ENCODE measurements around the gene APRT.

Gene APRT

DNA sequence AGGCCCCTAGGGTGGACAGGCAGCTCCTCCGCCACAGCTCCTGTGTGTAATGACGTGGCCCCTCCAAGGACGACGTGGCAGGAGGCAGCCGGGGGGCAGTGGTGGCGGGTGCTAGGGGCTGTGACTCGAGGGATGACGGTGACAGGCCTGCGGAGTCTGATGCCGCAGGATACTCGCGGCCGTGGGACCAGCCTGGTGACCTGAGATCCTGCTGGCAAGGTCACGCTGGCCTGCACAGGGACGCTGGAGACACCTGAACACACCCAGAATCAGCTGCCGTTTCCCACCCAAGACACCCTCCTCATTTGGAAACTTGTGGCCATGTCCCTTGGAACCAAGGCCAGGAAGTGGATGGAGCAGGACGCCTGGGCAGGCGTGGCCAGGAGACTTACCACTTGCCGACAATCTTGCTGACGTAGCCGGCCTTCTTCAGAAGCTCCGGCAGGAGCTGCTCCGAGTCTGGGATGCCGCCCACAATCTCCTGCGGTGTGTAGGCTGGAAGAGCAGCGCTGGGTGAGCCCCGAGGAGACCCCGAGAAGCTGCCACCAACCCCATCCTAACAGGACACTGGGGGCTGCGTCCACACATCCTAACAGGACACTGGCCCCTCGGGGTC is 29.0 kb upstream of the APRT start:
- H3K27me3 ChIP-seq (ENCODE audit: control insufficient read depth, insufficient read depth, low read length) = no peaks in the 10 kb centered on the region
- no peak overlapping the region for H3K9ac ChIP-seq (ENCODE audit: low read depth, low read length)
- H3K27ac ChIP-seq (ENCODE audit: low read depth, low read length) = no peak overlapping the region
- peaks cover 21% of the 10 kb centered on the region for H3K36me3 ChIP-seq (ENCODE audit: control insufficient read depth, insufficient read depth, low read length)
- no peaks in the 10 kb centered on the region for H3K9me3 ChIP-seq (ENCODE audit: control insufficient read depth, insufficient read depth, low read length)
- no peaks in the 10 kb centered on the region for H3K4me1 ChIP-seq (ENCODE audit: control insufficient read depth, insufficient read depth, low read length)
- H3K4me3 ChIP-seq (ENCODE audit: low read depth, low read length) = no peak overlapping the region

DNA sequence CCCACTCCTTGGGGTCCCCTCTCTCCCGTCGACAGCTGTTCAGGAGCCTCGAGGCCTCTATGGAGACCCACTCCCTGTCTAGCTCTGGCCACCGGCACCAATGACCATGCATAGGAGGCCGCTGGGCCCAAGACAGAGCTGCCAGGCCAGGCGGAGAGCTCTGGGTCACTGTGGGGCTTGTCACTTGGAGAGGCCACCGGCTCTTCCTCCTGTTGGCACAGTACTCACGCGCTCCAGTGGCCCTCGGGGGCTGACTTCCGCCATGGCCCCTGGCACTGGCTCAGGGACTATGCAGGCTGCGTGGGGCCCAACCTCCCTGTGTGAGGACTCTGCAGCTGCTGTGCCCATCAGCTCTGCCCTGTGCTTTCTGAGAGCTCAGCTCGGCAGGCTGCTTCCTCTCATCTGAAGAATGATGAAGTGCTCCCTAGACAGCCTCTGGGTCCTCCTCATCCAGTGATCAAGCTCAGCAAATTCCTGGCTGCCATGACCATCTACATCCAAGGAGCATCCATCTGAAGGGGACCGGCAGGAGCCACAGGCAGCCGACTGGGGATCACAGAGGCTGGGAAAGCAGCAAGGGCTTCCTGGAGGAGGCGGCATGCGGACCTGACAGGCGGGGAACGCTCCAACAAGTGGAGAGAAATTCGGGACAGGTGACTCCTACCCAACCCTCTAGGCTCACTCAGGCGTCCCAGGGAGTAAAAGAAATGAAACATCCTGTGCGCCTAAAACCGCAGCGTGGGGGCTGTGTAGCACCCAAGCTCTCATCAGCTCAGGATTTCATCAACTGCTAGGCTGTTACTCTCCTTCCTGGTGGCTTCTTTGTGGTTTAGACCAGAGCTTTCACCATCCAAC is 28.2 kb upstream of the APRT start:
- H3K27ac ChIP-seq (ENCODE audit: low read depth, low read length) = no peak overlapping the region
- H3K9me3 ChIP-seq (ENCODE audit: control insufficient read depth, insufficient read depth, low read length) = no peaks in the 10 kb centered on the region
- H3K4me1 ChIP-seq (ENCODE audit: control insufficient read depth, insufficient read depth, low read length) = no peaks in the 10 kb centered on the region
- no peaks in the 10 kb centered on the region for H3K27me3 ChIP-seq (ENCODE audit: control insufficient read depth, insufficient read depth, low read length)
- H3K36me3 ChIP-seq (ENCODE audit: control insufficient read depth, insufficient read depth, low read length) = peaks cover 24% of the 10 kb centered on the region
- H3K4me3 ChIP-seq (ENCODE audit: low read depth, low read length) = no peak overlapping the region
- H3K9ac ChIP-seq (ENCODE audit: low read depth, low read length) = no peak overlapping the region

DNA sequence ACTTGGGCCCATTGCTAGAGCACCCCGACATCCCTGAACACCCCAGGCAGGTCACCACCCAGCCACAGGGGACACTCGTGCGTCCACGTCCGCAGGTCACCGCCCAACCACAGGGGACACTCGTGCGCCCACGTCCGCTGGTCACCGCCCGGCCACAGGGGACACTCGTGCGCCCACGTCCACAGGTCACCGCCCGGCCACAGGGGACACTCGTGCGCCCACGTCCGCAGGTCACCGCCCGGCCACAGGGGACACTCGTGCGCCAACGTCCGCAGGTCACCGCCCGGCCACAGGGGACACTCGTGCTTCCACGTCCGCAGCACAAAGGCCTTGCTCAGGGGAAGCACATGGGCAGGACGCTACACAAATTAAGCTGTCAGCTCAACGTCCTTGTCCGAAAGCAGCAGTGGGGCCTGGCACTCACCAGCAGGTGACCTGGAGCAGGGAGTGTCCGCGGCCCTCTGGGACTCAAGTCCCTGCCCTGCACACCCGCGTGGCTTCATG is 27.4 kb upstream of the APRT start:
- Histone ChIP-seq H3K4me3 (ENCODE audit: low read depth, low read length) (no peak overlapping the region), H3K27me3 (ENCODE audit: control insufficient read depth, insufficient read depth, low read length) (no peaks in the 10 kb centered on the region), H3K9ac (ENCODE audit: low read depth, low read length) (no peak overlapping the region), H3K4me1 (ENCODE audit: control insufficient read depth, insufficient read depth, low read length) (no peaks in the 10 kb centered on the region), H3K9me3 (ENCODE audit: control insufficient read depth, insufficient read depth, low read length) (no peaks in the 10 kb centered on the region), H3K27ac (ENCODE audit: low read depth, low read length) (no peak overlapping the region), H3K36me3 (ENCODE audit: control insufficient read depth, insufficient read depth, low read length) (peaks cover 27% of the 10 kb centered on the region)

DNA sequence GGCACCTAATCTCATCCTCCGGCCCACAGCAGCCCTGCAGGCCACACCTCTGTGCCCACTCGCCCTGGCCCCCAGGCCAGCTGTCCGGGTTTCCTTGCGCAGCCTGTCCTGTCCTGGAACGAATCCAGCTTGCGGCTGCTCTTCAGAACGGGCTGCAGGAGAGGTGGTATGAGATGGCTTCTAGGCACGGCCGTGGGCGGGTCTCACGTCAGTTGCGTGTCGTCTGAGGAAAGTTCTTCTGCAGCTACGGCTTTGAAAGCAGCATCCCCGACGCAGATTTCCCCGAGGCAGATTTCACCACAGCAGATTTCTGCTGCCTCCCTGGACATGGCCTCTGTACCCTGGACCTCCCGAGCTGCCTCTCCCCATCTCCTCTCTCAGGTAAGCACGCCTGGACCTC is 26.8 kb upstream of the APRT start:
- Histone ChIP-seq H3K9ac (ENCODE audit: low read depth, low read length) (no peak overlapping the region), H3K36me3 (ENCODE audit: control insufficient read depth, insufficient read depth, low read length) (peaks cover 27% of the 10 kb centered on the region), H3K27me3 (ENCODE audit: control insufficient read depth, insufficient read depth, low read length) (no peaks in the 10 kb centered on the region), H3K4me3 (ENCODE audit: low read depth, low read length) (no peak overlapping the region), H3K27ac (ENCODE audit: low read depth, low read length) (no peak overlapping the region), H3K4me1 (ENCODE audit: control insufficient read depth, insufficient read depth, low read length) (no peaks in the 10 kb centered on the region), H3K9me3 (ENCODE audit: control insufficient read depth, insufficient read depth, low read length) (no peaks in the 10 kb centered on the region)

DNA sequence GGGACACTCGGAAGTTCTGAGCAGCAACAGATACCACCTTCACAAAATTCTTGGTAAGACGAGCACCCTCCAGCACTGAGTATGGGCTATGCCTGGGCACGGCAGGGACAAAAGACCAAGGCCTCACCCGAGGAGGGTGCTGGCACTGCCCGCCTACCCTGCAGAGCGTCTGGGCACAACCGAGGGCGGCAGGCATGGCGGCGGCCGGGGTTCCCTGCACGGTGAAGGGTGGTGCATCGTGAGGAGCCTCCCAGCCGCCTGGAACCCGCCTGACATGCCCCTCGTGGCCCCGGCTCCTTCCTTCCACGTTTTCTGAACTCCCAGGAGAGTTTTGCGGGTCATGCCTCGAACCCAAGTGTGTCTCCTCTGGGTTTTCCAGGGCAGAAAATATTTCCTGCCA is 26.1 kb upstream of the APRT start:
- no peak overlapping the region for H3K4me3 ChIP-seq (ENCODE audit: low read depth, low read length)
- no peak overlapping the region for H3K27ac ChIP-seq (ENCODE audit: low read depth, low read length)
- H3K9ac ChIP-seq (ENCODE audit: low read depth, low read length) = no peak overlapping the region
- no peaks in the 10 kb centered on the region for H3K27me3 ChIP-seq (ENCODE audit: control insufficient read depth, insufficient read depth, low read length)
- no peaks in the 10 kb centered on the region for H3K9me3 ChIP-seq (ENCODE audit: control insufficient read depth, insufficient read depth, low read length)
- H3K36me3 ChIP-seq (ENCODE audit: control insufficient read depth, insufficient read depth, low read length) = peaks cover 27% of the 10 kb centered on the region
- H3K4me1 ChIP-seq (ENCODE audit: control insufficient read depth, insufficient read depth, low read length) = no peaks in the 10 kb centered on the region

DNA sequence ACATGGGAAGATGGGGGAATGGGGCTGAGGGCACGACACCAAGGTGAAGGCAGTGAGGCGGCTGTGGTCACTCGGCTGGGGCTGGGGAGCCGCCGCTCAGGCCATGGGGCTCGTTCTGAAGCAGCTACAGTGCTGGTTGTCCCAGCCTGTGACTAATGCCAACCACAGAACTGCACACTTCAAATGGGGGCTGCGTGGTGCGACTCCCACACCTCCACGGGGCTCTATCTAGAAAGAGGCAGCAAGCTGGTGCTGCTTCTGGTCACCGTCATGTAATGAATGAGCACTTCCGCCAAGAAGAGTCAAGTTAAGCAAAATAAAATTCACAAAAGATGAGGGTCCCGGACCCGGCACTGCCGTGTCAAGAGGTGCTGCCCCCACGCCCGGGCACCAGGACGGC is 25.1 kb upstream of the APRT start:
- Histone ChIP-seq H3K36me3 (ENCODE audit: control insufficient read depth, insufficient read depth, low read length) (peaks cover 27% of the 10 kb centered on the region), H3K4me3 (ENCODE audit: low read depth, low read length) (no peak overlapping the region), H3K9ac (ENCODE audit: low read depth, low read length) (no peak overlapping the region), H3K4me1 (ENCODE audit: control insufficient read depth, insufficient read depth, low read length) (no peaks in the 10 kb centered on the region), H3K9me3 (ENCODE audit: control insufficient read depth, insufficient read depth, low read length) (no peaks in the 10 kb centered on the region), H3K27ac (ENCODE audit: low read depth, low read length) (no peak overlapping the region), H3K27me3 (ENCODE audit: control insufficient read depth, insufficient read depth, low read length) (no peaks in the 10 kb centered on the region)

DNA sequence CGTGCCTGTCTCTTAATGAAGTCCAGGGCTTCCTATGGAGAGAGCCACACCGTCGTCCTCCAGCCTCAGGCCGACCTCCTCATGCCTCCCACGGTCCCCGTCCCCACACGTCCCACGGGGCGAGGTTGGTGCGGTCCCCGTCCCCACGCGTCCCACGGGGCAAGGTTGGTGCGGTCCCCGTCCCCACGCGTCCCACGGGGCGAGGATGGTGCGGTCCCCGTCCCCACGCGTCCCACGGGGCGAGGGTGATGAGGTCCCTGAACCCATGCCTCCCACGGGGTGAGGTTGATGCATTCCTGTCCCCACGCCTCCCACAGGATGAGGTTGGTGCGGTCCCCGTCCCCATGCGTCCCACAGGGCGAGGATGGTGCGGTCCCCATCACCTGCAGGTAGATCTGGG is 24.1 kb upstream of the APRT start:
- H3K9ac ChIP-seq (ENCODE audit: low read depth, low read length) = no peak overlapping the region
- H3K9me3 ChIP-seq (ENCODE audit: control insufficient read depth, insufficient read depth, low read length) = no peaks in the 10 kb centered on the region
- no peaks in the 10 kb centered on the region for H3K27me3 ChIP-seq (ENCODE audit: control insufficient read depth, insufficient read depth, low read length)
- no peak overlapping the region for H3K27ac ChIP-seq (ENCODE audit: low read depth, low read length)
- H3K36me3 ChIP-seq (ENCODE audit: control insufficient read depth, insufficient read depth, low read length) = peaks cover 27% of the 10 kb centered on the region
- no peak overlapping the region for H3K4me3 ChIP-seq (ENCODE audit: low read depth, low read length)
- no peaks in the 10 kb centered on the region for H3K4me1 ChIP-seq (ENCODE audit: control insufficient read depth, insufficient read depth, low read length)

DNA sequence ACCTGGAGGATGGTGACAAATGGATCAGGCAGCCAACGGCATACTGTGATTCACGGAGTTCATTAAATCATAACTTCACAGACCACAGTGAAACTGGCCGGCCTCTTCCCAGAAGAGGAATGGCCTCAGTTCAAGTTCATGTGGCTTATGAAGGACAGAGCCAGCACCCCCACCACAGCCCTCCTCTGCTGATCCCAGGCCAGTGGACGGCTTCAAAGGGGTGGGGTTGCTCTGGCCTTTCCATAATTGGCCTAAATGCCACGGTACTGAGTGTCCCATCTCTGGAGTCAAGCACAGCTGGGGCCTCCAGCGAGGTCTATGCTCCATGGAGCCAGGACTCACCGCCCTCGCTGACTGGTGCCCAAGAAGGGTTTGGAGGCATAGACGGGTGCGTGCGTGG is 23.7 kb upstream of the APRT start:
- H3K27ac ChIP-seq (ENCODE audit: low read depth, low read length) = no peak overlapping the region
- peaks cover 23% of the 10 kb centered on the region for H3K36me3 ChIP-seq (ENCODE audit: control insufficient read depth, insufficient read depth, low read length)

DNA sequence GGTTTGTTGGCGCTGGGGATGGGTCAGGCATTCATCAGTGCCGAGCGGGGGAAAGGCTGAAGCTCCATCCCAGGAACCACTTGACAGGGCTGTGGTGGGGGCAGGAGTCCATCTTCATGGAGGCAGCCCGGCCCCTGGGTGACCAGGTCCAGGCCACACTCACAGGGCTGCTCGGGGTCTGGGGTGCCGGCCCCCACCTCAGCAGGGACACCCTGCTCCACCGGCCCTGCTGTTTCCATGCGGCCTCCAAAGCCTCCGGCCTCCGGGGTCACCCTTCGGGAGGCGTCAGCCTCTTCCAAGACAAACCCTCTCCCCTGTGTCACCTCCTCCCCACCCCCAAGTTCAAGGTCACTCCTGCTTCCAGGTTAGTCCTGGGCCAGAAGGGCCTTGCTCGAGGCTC is 22.9 kb upstream of the APRT start:
- Histone ChIP-seq H3K36me3 (ENCODE audit: control insufficient read depth, insufficient read depth, low read length) (peaks cover 16% of the 10 kb centered on the region; the same call in 1 of the 2 replicates), H3K27me3 (ENCODE audit: control insufficient read depth, insufficient read depth, low read length) (no peaks in the 10 kb centered on the region), H3K4me1 (ENCODE audit: control insufficient read depth, insufficient read depth, low read length) (no peaks in the 10 kb centered on the region), H3K27ac (ENCODE audit: low read depth, low read length) (no peak overlapping the region), H3K4me3 (ENCODE audit: low read depth, low read length) (no peak overlapping the region), H3K9me3 (ENCODE audit: control insufficient read depth, insufficient read depth, low read length) (no peaks in the 10 kb centered on the region), H3K9ac (ENCODE audit: low read depth, low read length) (no peak overlapping the region)

More for the DNA sequence above, 23.7 kb upstream of the APRT start:
- no peaks in the 10 kb centered on the region for H3K27me3 ChIP-seq (ENCODE audit: control insufficient read depth, insufficient read depth, low read length)
- H3K4me3 ChIP-seq (ENCODE audit: low read depth, low read length) = no peak overlapping the region
- no peaks in the 10 kb centered on the region for H3K4me1 ChIP-seq (ENCODE audit: control insufficient read depth, insufficient read depth, low read length)
- no peaks in the 10 kb centered on the region for H3K9me3 ChIP-seq (ENCODE audit: control insufficient read depth, insufficient read depth, low read length)
- H3K9ac ChIP-seq (ENCODE audit: low read depth, low read length) = no peak overlapping the region

DNA sequence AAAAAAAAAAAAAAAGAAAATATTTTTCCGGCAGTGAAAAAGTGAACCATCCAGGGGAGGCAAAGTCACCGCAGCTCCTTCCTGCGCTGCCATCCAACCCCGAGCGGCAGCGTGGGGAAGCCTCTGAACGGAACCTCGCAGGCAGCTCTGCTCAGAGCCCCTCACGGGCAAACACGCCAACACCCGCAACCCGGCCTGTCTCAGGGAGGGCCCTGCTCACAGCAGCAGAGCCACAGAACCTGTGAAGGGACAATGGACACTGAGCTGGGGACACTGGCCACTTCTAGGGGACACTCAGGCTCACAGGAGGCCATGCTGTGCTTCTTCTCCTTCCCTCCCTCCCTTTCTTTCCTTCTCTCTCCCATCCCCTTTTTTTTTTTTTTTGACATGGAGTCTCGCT is 21.4 kb upstream of the APRT start:
- H3K9me3 ChIP-seq (ENCODE audit: control insufficient read depth, insufficient read depth, low read length) = no peaks in the 10 kb centered on the region
- no peak overlapping the region for H3K27ac ChIP-seq (ENCODE audit: low read depth, low read length)
- H3K4me3 ChIP-seq (ENCODE audit: low read depth, low read length) = no peak overlapping the region
- 0 out of 2 replicates have a peak, but pooled peaks cover 6% of the 10 kb centered on the region for H3K36me3 ChIP-seq (ENCODE audit: control insufficient read depth, insufficient read depth, low read length)
- no peak overlapping the region for H3K9ac ChIP-seq (ENCODE audit: low read depth, low read length)
- H3K4me1 ChIP-seq (ENCODE audit: control insufficient read depth, insufficient read depth, low read length) = no peaks in the 10 kb centered on the region
- no peaks in the 10 kb centered on the region for H3K27me3 ChIP-seq (ENCODE audit: control insufficient read depth, insufficient read depth, low read length)

DNA sequence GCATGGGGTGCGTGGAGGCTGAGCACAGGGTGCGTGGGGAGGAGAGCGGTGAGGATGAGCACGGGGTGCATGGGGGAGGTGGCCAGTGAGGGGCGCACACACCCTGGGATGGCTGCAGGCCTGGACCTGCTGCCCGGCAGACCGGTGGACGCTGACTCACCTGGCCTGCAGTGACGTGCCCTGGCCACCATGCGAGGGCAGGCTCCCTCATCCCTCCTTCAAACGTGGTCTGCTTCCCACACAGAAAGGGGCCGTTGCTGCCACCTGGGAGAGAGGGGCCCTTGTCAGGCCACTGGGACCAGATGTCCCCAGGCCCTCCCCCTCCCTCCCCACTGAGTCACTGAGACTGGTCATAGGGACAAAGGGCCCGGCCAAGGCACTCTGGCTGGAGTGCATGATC is 20.1 kb upstream of the APRT start:
- Histone ChIP-seq H3K4me3 (ENCODE audit: low read depth, low read length) (no peak overlapping the region), H3K36me3 (ENCODE audit: control insufficient read depth, insufficient read depth, low read length) (0 out of 2 replicates have a peak, but pooled peaks cover 9% of the 10 kb centered on the region), H3K27ac (ENCODE audit: low read depth, low read length) (no peak overlapping the region), H3K27me3 (ENCODE audit: control insufficient read depth, insufficient read depth, low read length) (no peaks in the 10 kb centered on the region), H3K9me3 (ENCODE audit: control insufficient read depth, insufficient read depth, low read length) (no peaks in the 10 kb centered on the region), H3K9ac (ENCODE audit: low read depth, low read length) (no peak overlapping the region), H3K4me1 (ENCODE audit: control insufficient read depth, insufficient read depth, low read length) (no peaks in the 10 kb centered on the region)
